IMR-90 (cell line): ENCODE data around the gene FAM53B. TPM values are rescaled to one million over a fixed set of nuclear protein-coding genes. Genes with fewer than 3 reads are reported as not detected.

Experiments
- ATAC-seq: fragments of 200-7000 bp; cut with Tn5 transposase; 2 replicates; pipeline ENCODE4 v1.9.1; 2020; ENCODE audit warnings: low read depth, mild to moderate bottlenecking, moderate library complexity
- BruUV-seq: library from RNA; stranded (reverse); fragments of 400-500 nt; replicated peaks from 2 replicates; lab custom pipeline; 2021; lab: Mats Ljungman, UMichigan
- CTCF ChIA-PET: fragments of 300-600 bp; formaldehyde crosslinking; extraction: SDS; loops from one replicate; lab custom pipeline; 2021; ENCODE audit warnings: antibody characterized with exemption; lab: Yijun Ruan, JAX
- POLR2A ChIA-PET: fragments of 300-600 bp; sonication (Branson Sonifier 250); formaldehyde crosslinking; loops from one replicate; lab custom pipeline; 2022; ENCODE audit warnings: antibody characterized with exemption; ENCODE audit not compliant: unreplicated experiment; lab: Charles Lee
- DNase-seq: peaks from one replicate; pipeline ENCODE4 v3.0.0; 2013
- H2AFZ ChIP-seq: replicated peaks from 2 replicates; pipeline ENCODE3; 2013; ENCODE audit warnings: low read length, mild to moderate bottlenecking; ENCODE audit not compliant: poor library complexity
- H2AK5ac ChIP-seq: 2 replicates; pipeline ENCODE4 v1.6.1; 2013; ENCODE audit warnings: low read depth, low read length, inconsistent platforms
- H2AK9ac ChIP-seq: replicated peaks from 2 replicates; pipeline ENCODE3; 2013; ENCODE audit warnings: mild to moderate bottlenecking, low read depth, low read length, moderate library complexity; ENCODE audit not compliant: poor library complexity
- H2BK120ac ChIP-seq: 2 replicates; pipeline ENCODE4 v1.6.1; 2013; ENCODE audit warnings: low read depth, low read length, inconsistent platforms
- H2BK15ac ChIP-seq: 3 replicates; pipeline ENCODE4 v1.6.1; 2013; ENCODE audit warnings: low read depth, low read length, inconsistent platforms
- H2BK20ac ChIP-seq: 2 replicates; pipeline ENCODE4 v1.6.1; 2013; ENCODE audit warnings: low read depth, mild to moderate bottlenecking, inconsistent platforms, low read length, moderate library complexity
- H2BK5ac ChIP-seq: 2 replicates; pipeline ENCODE4 v1.6.1; 2013; ENCODE audit warnings: mild to moderate bottlenecking, low read depth, low read length, inconsistent platforms; ENCODE audit not compliant: poor library complexity, severe bottlenecking
- H3K14ac ChIP-seq: replicated peaks from 2 replicates; pipeline ENCODE4 v1.6.1; 2013; ENCODE audit warnings: low read depth, low read length, inconsistent platforms
- H3K18ac ChIP-seq: 2 replicates; pipeline ENCODE4 v1.6.1; 2013; ENCODE audit warnings: low read depth, low read length, control low read depth
- H3K23ac ChIP-seq: 2 replicates; pipeline ENCODE4 v1.6.1; 2013; ENCODE audit warnings: low read depth, low read length, inconsistent platforms
- H3K27ac ChIP-seq: 2 replicates; pipeline ENCODE4 v1.5.1; 2013; ENCODE audit warnings: mild to moderate bottlenecking, control low read depth, low read length; ENCODE audit not compliant: insufficient read depth
- H3K27me3 ChIP-seq: 2 replicates; pipeline ENCODE4 v1.6.1; 2013; ENCODE audit warnings: low read length; ENCODE audit not compliant: control insufficient read depth, insufficient read depth
- H3K36me3 ChIP-seq: 2 replicates; pipeline ENCODE4 v1.6.1; 2013; ENCODE audit warnings: low read length, mixed read lengths; ENCODE audit not compliant: control insufficient read depth, insufficient read depth
- H3K4ac ChIP-seq: 2 replicates; pipeline ENCODE4 v1.6.1; 2013; ENCODE audit warnings: low read depth, low read length, inconsistent platforms
- H3K4me1 ChIP-seq: 2 replicates; pipeline ENCODE4 v1.6.1; 2013; ENCODE audit warnings: low read length, mixed read lengths; ENCODE audit not compliant: control insufficient read depth, insufficient read depth
- H3K4me2 ChIP-seq: 2 replicates; pipeline ENCODE4 v1.6.1; 2013; ENCODE audit warnings: low read depth, mild to moderate bottlenecking, control low read depth, low read length, moderate library complexity
- H3K4me3 ChIP-seq: 2 replicates; pipeline ENCODE4 v1.5.1; 2013; ENCODE audit warnings: low read depth, mild to moderate bottlenecking, control low read depth, low read length, moderate library complexity; ENCODE audit not compliant: insufficient read depth
- H3K56ac ChIP-seq: 2 replicates; pipeline ENCODE4 v1.6.1; 2013; ENCODE audit warnings: low read length, inconsistent platforms; ENCODE audit not compliant: insufficient read depth; ENCODE audit errors: extremely low read depth
- H3K79me1 ChIP-seq, 2 experiments: 2 replicates each; pipeline ENCODE4 v1.6.1; 2013; ENCODE audit warnings: low read length in 2 of 2, inconsistent platforms in 1 of 2, low read depth in 1 of 2
- H3K9ac ChIP-seq: 2 replicates; pipeline ENCODE4 v1.6.1; 2013; ENCODE audit warnings: low read depth, low read length, control low read depth
- H3K9me1 ChIP-seq: 2 replicates; pipeline ENCODE4 v1.6.1; 2013; ENCODE audit warnings: low read length, inconsistent platforms; ENCODE audit not compliant: insufficient read depth
- H3K9me3 ChIP-seq: 2 replicates; pipeline ENCODE4 v1.6.1; 2013; ENCODE audit warnings: low read length; ENCODE audit not compliant: control insufficient read depth, insufficient read depth
- H4K20me1 ChIP-seq: 2 replicates; pipeline ENCODE4 v1.6.1; 2013; ENCODE audit warnings: low read length, inconsistent platforms; ENCODE audit not compliant: insufficient read depth
- H4K5ac ChIP-seq: 2 replicates; pipeline ENCODE4 v1.6.1; 2013; ENCODE audit warnings: mild to moderate bottlenecking, low read depth, low read length, control low read depth
- H4K8ac ChIP-seq, 2 experiments: 2 replicates each; pipeline ENCODE4 v1.6.1; 2013; ENCODE audit warnings: low read depth in 2 of 2, low read length in 2 of 2, control low read depth in 1 of 2, inconsistent platforms in 1 of 2
- H4K91ac ChIP-seq: 2 replicates; pipeline ENCODE4 v1.6.1; 2013; ENCODE audit warnings: low read depth, low read length, inconsistent platforms; ENCODE audit not compliant: insufficient read depth
- BHLHE40 ChIP-seq: fragments of 150-350 bp; IDR thresholded peaks from 2 replicates; pipeline ENCODE4 v1.6.1; 2016; ENCODE audit warnings: mild to moderate bottlenecking, low read depth, low read length
- CEBPB ChIP-seq: IDR thresholded peaks from 2 replicates; pipeline ENCODE4 v1.6.1; 2012; ENCODE audit warnings: low read depth, low read length, improper control_type of control experiment
- CHD1 ChIP-seq: IDR thresholded peaks from 2 replicates; pipeline ENCODE4 v1.6.1; 2012; ENCODE audit warnings: low read depth, low read length, improper control_type of control experiment
- FOS ChIP-seq: fragments of 150-350 bp; IDR thresholded peaks from 2 replicates; pipeline ENCODE4 v1.6.1; 2016; ENCODE audit warnings: low read depth, low read length
- MAFK ChIP-seq: IDR thresholded peaks from 2 replicates; pipeline ENCODE4 v1.6.1; 2012; ENCODE audit warnings: low read depth, low read length, improper control_type of control experiment
- MAZ ChIP-seq: IDR thresholded peaks from 2 replicates; pipeline ENCODE4 v1.6.1; 2012; ENCODE audit warnings: low read depth, mild to moderate bottlenecking, low read length, improper control_type of control experiment, moderate library complexity, borderline replicate concordance
- MXI1 ChIP-seq: IDR thresholded peaks from 2 replicates; pipeline ENCODE4 v1.6.1; 2012; ENCODE audit warnings: low read depth, mild to moderate bottlenecking, low read length, moderate library complexity, borderline replicate concordance
- NFE2L2 ChIP-seq: fragments of 150-350 bp; IDR thresholded peaks from 2 replicates; pipeline ENCODE4 v1.6.1; 2016; ENCODE audit warnings: low read depth, mild to moderate bottlenecking, low read length
- POLR2A ChIP-seq: IDR thresholded peaks from 2 replicates; pipeline ENCODE4 v1.6.1; 2012; ENCODE audit warnings: mild to moderate bottlenecking, low read depth, low read length
- RAD21 ChIP-seq: IDR thresholded peaks from 2 replicates; pipeline ENCODE4 v1.6.1; 2012; ENCODE audit warnings: low read length, improper control_type of control experiment
- RCOR1 ChIP-seq: IDR thresholded peaks from 2 replicates; pipeline ENCODE4 v1.6.1; 2012; ENCODE audit warnings: mild to moderate bottlenecking, low read length, improper control_type of control experiment; ENCODE audit not compliant: insufficient replicate concordance
- RFX5 ChIP-seq: IDR thresholded peaks from 2 replicates; pipeline ENCODE4 v1.8.0; 2012; ENCODE audit warnings: low read depth, mild to moderate bottlenecking, low read length, moderate library complexity
- SMC3 ChIP-seq: fragments of 150-350 bp; IDR thresholded peaks from 2 replicates; pipeline ENCODE4 v1.6.1; 2016; ENCODE audit warnings: low read depth, mild to moderate bottlenecking, antibody characterized with exemption, low read length, moderate library complexity
- WGBS, 2 experiments: methylation state at CpG; one replicate each; pipeline versions ENCODE4 v1.1.5 to v1.1.7; 2013; ENCODE audit warnings: missing lambda C conversion rate in 2 of 2; ENCODE audit not compliant: insufficient read length in 1 of 2; ENCODE audit errors: extremely low coverage in 2 of 2; 5-methylcytosine and 5-hydroxymethylcytosine counted together
- dilution Hi-C: fragments of 300-500 bp; cut with HindIII; formaldehyde crosslinking; loops from one replicate; pipeline ENCODE4 v1.14.3; 2018; ENCODE audit warnings: low sequenced_read_pairs; ENCODE audit not compliant: unreplicated experiment
- in situ Hi-C: fragments of 300-500 bp; cut with MboI; formaldehyde crosslinking; loops from 3 replicates; pipeline ENCODE4 v1.14.3; 2019; ENCODE audit warnings: low sequenced_read_pairs, inconsistent platforms, mixed read lengths
- intact Hi-C: fragments of 100-400 bp; cut with micrococcal nuclease; formaldehyde crosslinking; loops from 2 replicates; pipeline ENCODE4 v1.10.0; 2022
- polyA plus RNA-seq, 3 experiments: library from polyadenylated mRNA; depleted of rRNA; stranded (reverse); fragments of >200 nt; gene quantifications; 2 replicates each; pipeline ENCODE4 v1.2.3, GENCODE V29; 2012; ENCODE audit warnings: low replicate concordance in 1 of 3
- total RNA-seq: library from RNA; depleted of rRNA; stranded (reverse); fragments of >200 nt; gene quantifications from 2 replicates; pipeline ENCODE4 v1.2.3, GENCODE V29; 2012
- TF ChIP-seq, protein P1 (sequence below): conservative IDR thresholded peaks from 2 replicates; pipeline ENCODE4 v1.5.1; 2012; ENCODE audit warnings: mild to moderate bottlenecking, low read depth, low read length, improper control_type of control experiment
- TF ChIP-seq, protein P2 (sequence below): fragments of 150-350 bp; IDR thresholded peaks from 2 replicates; pipeline ENCODE4 v1.6.1; 2017; ENCODE audit warnings: mild to moderate bottlenecking, antibody characterized with exemption, low read length, low read depth
- TF ChIP-seq, protein P3 (sequence below): fragments of 150-350 bp; IDR thresholded peaks from 2 replicates; pipeline ENCODE4 v1.6.1; 2016; ENCODE audit warnings: low read depth, mild to moderate bottlenecking, low read length, moderate library complexity, borderline replicate concordance

The FAM53B gene
- total and polyA plus RNA-seq, 2 of the 4 experiments (the other 2 are of a cell fraction), result 3.8 to 5.7 TPM

DNA sequence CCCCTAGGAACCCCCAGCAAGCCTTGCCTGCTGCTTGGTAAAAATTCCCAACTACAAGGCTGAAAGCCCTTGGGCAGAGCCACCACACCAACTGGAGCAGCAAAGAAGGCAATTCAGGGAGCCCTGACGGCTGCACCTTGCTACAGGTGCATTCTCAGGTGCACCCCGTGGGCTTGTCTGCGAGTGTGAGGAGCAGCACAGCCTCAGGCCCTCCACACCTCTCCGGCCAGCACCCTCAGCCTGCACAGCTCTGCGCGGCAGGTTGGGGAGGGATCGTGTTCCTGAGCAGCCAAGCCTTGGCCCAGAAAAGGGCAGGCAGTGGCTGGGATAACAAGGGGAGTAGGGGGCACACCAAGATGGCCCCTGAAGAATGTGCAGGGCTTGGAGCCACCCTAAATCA, 104.1 kb downstream of the FAM53B start:
- no peak overlapping the region for H3K27ac ChIP-seq
- peaks cover 0 to 15% of the 10 kb centered on the region in 2 experiments; a peak in 1 of 4 replicates for H3K79me1 ChIP-seq
- no peak overlapping the region for H2BK120ac ChIP-seq
- WGBS, 2 experiments, result no CpG with 5 or more reads among the region's 7 CpGs
- no peak for TF ChIP-seq MAZ
- TF ChIP-seq FOS, result no peak
- no peak for TF ChIP-seq MAFK
- TF ChIP-seq CEBPB, result no peak
- TF ChIP-seq BHLHE40, result no peak
- no peak for TF ChIP-seq POLR2A
- TF ChIP-seq, protein P1, sequence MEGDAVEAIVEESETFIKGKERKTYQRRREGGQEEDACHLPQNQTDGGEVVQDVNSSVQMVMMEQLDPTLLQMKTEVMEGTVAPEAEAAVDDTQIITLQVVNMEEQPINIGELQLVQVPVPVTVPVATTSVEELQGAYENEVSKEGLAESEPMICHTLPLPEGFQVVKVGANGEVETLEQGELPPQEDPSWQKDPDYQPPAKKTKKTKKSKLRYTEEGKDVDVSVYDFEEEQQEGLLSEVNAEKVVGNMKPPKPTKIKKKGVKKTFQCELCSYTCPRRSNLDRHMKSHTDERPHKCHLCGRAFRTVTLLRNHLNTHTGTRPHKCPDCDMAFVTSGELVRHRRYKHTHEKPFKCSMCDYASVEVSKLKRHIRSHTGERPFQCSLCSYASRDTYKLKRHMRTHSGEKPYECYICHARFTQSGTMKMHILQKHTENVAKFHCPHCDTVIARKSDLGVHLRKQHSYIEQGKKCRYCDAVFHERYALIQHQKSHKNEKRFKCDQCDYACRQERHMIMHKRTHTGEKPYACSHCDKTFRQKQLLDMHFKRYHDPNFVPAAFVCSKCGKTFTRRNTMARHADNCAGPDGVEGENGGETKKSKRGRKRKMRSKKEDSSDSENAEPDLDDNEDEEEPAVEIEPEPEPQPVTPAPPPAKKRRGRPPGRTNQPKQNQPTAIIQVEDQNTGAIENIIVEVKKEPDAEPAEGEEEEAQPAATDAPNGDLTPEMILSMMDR, result no peak
- no peak for TF ChIP-seq RAD21
- no peak for TF ChIP-seq NFE2L2
- no peak for TF ChIP-seq RCOR1
- TF ChIP-seq, protein P2, sequence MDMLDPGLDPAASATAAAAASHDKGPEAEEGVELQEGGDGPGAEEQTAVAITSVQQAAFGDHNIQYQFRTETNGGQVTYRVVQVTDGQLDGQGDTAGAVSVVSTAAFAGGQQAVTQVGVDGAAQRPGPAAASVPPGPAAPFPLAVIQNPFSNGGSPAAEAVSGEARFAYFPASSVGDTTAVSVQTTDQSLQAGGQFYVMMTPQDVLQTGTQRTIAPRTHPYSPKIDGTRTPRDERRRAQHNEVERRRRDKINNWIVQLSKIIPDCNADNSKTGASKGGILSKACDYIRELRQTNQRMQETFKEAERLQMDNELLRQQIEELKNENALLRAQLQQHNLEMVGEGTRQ, result no peak
- TF ChIP-seq, protein P3, sequence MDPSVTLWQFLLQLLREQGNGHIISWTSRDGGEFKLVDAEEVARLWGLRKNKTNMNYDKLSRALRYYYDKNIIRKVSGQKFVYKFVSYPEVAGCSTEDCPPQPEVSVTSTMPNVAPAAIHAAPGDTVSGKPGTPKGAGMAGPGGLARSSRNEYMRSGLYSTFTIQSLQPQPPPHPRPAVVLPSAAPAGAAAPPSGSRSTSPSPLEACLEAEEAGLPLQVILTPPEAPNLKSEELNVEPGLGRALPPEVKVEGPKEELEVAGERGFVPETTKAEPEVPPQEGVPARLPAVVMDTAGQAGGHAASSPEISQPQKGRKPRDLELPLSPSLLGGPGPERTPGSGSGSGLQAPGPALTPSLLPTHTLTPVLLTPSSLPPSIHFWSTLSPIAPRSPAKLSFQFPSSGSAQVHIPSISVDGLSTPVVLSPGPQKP, result no peak
- no peak for TF ChIP-seq CHD1
- no peak for TF ChIP-seq MXI1
- TF ChIP-seq RFX5, result no peak
- no peak for TF ChIP-seq SMC3
- dilution Hi-C loops (no loop called here), intact Hi-C loops (no loop called here), in situ Hi-C loops (no loop called here)
- no peaks in the 10 kb centered on the region for H3K9me3 ChIP-seq
- H4K91ac ChIP-seq, result no peak overlapping the region
- no peak for DNase-seq
- no peak overlapping the region for H2AK9ac ChIP-seq
- no peak overlapping the region for H4K8ac ChIP-seq
- no peaks in the 10 kb centered on the region for H3K27me3 ChIP-seq
- H2BK5ac ChIP-seq, result no peak overlapping the region
- H3K14ac ChIP-seq, result no peak overlapping the region
- peaks cover 10% of the 10 kb centered on the region; the same call in 1 of the 2 replicates for H3K4me1 ChIP-seq
- ATAC-seq, result no peak
- no peak overlapping the region for H4K5ac ChIP-seq
- H3K56ac ChIP-seq, result no peak overlapping the region
- no peak overlapping the region for H2AK5ac ChIP-seq
- no peaks in the 10 kb centered on the region for H3K36me3 ChIP-seq
- no peak overlapping the region for H3K4me2 ChIP-seq
- H3K9me1 ChIP-seq, result peaks cover 10% of the 10 kb centered on the region
- no TSS peak for BruUV-seq
- H3K23ac ChIP-seq, result no peak overlapping the region
- ChIA-PET POLR2A (no interaction called here), CTCF (no interaction called here)
- H2BK20ac ChIP-seq, result no peak overlapping the region
- no peak overlapping the region for H3K4me3 ChIP-seq
- no peak overlapping the region for H2BK15ac ChIP-seq
- H4K20me1 ChIP-seq, result no peaks in the 10 kb centered on the region; the same call in 1 of the 2 replicates
- H3K4ac ChIP-seq, result no peak overlapping the region
- no peak overlapping the region for H2AFZ ChIP-seq
- H3K9ac ChIP-seq, result no peak overlapping the region
- H3K18ac ChIP-seq, result no peak overlapping the region
